Liver (tissue), 3 donors: ENCODE results near the gene CNGA4.

Source experiments
- CTCF ChIP-seq: fragments of 150-350 bp; IDR thresholded peaks from 2 replicates; pipeline ENCODE4 v1.5.1; 2017; ENCODE audit warnings: improper control_type of control experiment, low read depth, low read length; ENCODE audit not compliant: missing input control
- RAD21 ChIP-seq, 2 donors: IDR thresholded peaks; 2 replicates each; pipeline ENCODE4 v1.6.1; 2016; ENCODE audit warnings: antibody characterized with exemption in 2 of 2, mild to moderate bottlenecking in 2 of 2
- YY1 ChIP-seq: IDR thresholded peaks from 2 replicates; pipeline ENCODE4 v1.6.1; 2016; ENCODE audit warnings: antibody characterized with exemption, mild to moderate bottlenecking
- donor health status: healthy.
- donor health status: healthy.

- TF ChIP-seq RAD21 (IDR thresholded peaks at IDR 0.05) (no peak), CTCF (no peak), YY1 (no peak)
These were observed 32.7 kb downstream of the CNGA4 start for GRCh38 chr11:6271598-6271997.
